GM23248 (cell line): ENCODE data around the gene JAML.

Source experiments
- EZH2 ChIP-seq: fragments of 200-600 bp; sonication (generic); IDR thresholded peaks from 2 replicates; pipeline ENCODE4 v1.6.1; 2018; ENCODE audit warnings: antibody characterized with exemption, mild to moderate bottlenecking; ENCODE audit not compliant: insufficient read depth, poor library complexity, severe bottlenecking
- EZH2phosphoT487 ChIP-seq: fragments of 200-600 bp; sonication (generic); IDR thresholded peaks from 2 replicates; pipeline ENCODE4 v1.6.1; 2018; ENCODE audit warnings: antibody characterized with exemption, moderate library complexity, mild to moderate bottlenecking, low read depth; ENCODE audit not compliant: insufficient read depth

DNA sequence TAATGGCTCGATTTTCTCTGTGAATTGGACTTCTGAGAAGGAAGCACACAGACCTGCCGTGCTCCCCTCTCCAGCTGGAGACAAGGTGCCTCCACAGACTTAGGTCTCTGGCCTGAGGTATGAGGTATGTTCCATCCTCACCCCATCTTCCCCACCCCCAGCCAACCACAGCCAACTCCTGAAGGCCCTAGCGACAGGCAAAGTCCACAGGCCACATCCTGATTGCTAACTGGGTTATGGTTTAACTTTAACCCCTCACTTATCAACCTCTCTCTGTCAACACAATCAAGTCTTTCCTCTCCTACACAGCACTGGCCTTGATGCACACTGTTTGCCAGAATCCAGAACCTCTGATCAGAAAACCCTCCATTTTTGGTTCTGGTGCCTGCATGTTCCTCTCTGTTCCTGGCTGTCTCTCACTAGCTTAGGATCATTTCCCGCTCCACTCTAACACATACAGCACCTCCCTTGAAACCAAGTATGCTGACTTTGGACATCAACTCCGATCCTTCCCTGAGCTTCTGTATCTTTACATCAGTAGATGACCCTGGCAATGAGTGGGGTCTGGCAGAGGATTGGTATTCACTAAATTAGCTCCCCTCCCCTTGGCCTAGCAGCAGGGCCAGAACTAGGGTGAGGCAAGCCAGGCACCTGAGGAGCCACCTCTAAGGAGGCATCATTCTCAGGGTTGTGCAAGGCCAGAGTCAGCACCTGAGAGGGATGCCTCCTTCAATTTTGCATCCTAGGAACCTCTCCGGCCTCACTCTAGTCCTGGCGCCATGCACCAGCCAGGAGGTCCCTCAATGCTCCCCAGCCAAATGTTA is 22.0 kb downstream of the JAML start:
- no peak for TF ChIP-seq EZH2phosphoT487
- no peak for TF ChIP-seq EZH2
